Activated CD4-positive, alpha-beta T cell treated with anti-CD3 and anti-CD28 coated beads for 36 hours (primary cell): ENCODE results near the gene SLC9A9. TPM values are rescaled to one million over a fixed set of nuclear protein-coding genes. Genes with fewer than 3 reads are reported as not detected.
A peak's percentile ranks its signal among the peaks of the same experiment; 100 is the strongest.

Experiments
- ATAC-seq: fragments of 200-7000 bp; cut with Tn5 transposase; one replicate; pipeline ENCODE4 v1.10.0; 2021; ENCODE audit warnings: mild to moderate bottlenecking, moderate library complexity
- CTCF ChIA-PET: fragments of 350-600 bp; sonication (Branson Sonifier 250); formaldehyde crosslinking; loops from one replicate; lab custom pipeline; 2021; ENCODE audit warnings: antibody characterized with exemption; lab: Charles Lee
- POLR2A ChIA-PET: fragments of 350-600 bp; sonication (Branson Sonifier 250); formaldehyde crosslinking; loops from one replicate; lab custom pipeline; 2021; ENCODE audit warnings: antibody characterized with exemption, inconsistent platforms; lab: Charles Lee
- DNase-seq: peaks from one replicate; pipeline ENCODE4 v3.0.0-alpha.2; 2020
- H3K27ac Mint-ChIP-seq: one replicate; pipeline ENCODE4 v1.8.0; 2021; ENCODE audit warnings: mixed read lengths
- H3K27me3 Mint-ChIP-seq: one replicate; pipeline ENCODE4 v1.8.0; 2021; ENCODE audit warnings: mixed read lengths
- H3K36me3 Mint-ChIP-seq: one replicate; pipeline ENCODE4 v1.8.0; 2021; ENCODE audit warnings: low read depth, mixed read lengths
- H3K4me1 Mint-ChIP-seq: one replicate; pipeline ENCODE4 v1.8.0; 2021; ENCODE audit warnings: mixed read lengths
- H3K4me3 Mint-ChIP-seq: one replicate; pipeline ENCODE4 v1.8.0; 2021; ENCODE audit warnings: mild to moderate bottlenecking, moderate library complexity, mixed read lengths
- H3K9me3 Mint-ChIP-seq: one replicate; pipeline ENCODE4 v1.8.0; 2021; ENCODE audit warnings: low read depth, mixed read lengths
- intact Hi-C, 2 experiments: fragments of 100-400 bp; cut with DNase I in 1 of 2; cut with micrococcal nuclease in 1 of 2; formaldehyde crosslinking; loops; one replicate each; pipeline versions ENCODE4 v1.14.2 to v1.15.1; 2022 to 2024; cut with DNase I, micrococcal nuclease
- total RNA-seq, 2 experiments: library from RNA; stranded (reverse); gene quantifications; one replicate each; pipeline ENCODE4 v1.2.3, GENCODE V29; 2021

The SLC9A9 gene
- total RNA-seq, 2 experiments from 2014 or later, result 1.4 to 1.6 TPM

DNA sequence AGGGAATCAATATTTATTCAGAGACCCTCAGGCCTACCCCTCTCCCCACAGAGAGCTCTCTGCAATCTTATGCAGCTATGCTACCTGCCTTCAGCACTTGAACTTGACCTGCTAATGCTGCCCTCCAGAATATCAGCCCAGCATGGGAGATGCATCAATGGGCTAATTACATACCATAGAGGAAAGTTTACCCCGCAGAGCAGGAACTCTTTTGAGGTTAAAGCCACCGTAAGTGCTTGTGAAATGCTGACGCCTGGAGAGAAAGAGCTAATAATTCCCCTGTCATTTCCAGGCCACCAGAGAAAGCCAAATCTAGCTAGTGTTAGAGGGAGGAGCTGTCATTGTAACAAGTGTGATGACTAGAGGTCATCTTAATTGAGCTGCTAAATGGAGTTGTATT lies 601.2 kb downstream of the SLC9A9 start:
- no peaks in the 10 kb centered on the region for H3K4me1 Mint-ChIP-seq
- intact Hi-C loops, result no loop called here
- H3K9me3 Mint-ChIP-seq, result peaks cover 6% of the 10 kb centered on the region
- ChIA-PET POLR2A (no interaction called here), CTCF (no interaction called here)
- no peak for DNase-seq
- no peak for ATAC-seq
- H3K36me3 Mint-ChIP-seq, result no peaks in the 10 kb centered on the region
- no peak overlapping the region for H3K27ac Mint-ChIP-seq
- no peaks in the 10 kb centered on the region for H3K27me3 Mint-ChIP-seq
- H3K4me3 Mint-ChIP-seq, result no peak overlapping the region

DNA sequence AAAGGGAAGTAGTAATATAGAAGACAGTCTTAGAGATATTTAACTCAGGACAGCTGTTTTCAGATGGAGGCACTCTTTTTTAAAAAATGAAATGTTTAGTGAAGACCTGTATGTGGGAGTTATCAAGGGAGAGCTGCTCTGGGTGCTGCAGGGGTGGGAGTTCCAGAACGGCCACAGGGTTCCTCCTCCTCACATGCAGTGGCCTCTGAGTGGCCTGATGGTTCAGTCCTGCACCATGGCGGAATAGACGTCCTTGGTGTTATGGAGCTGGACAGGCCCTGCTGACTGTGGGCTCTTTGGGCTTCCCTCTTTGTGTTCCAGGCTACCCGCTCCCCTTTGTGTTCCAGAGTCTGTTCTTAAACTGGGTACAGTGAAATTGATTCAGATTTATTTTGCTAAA lies 602.6 kb downstream of the SLC9A9 start:
- Mint-ChIP-seq H3K4me3 (no peak overlapping the region), H3K36me3 (no peaks in the 10 kb centered on the region), H3K9me3 (peaks cover 3% of the 10 kb centered on the region), H3K4me1 (peaks cover 1% of the 10 kb centered on the region), H3K27me3 (no peaks in the 10 kb centered on the region), H3K27ac (no peak overlapping the region)
- intact Hi-C loops, result no loop called here
- ChIA-PET CTCF (no interaction called here), POLR2A (no interaction called here)
- ATAC-seq (no peak), DNase-seq (no peak)

GRCh38 chr3:143244516-143245063 lies 603.7 kb downstream of the SLC9A9 start:
- DNase-seq, result no peak
- ChIA-PET POLR2A (no interaction called here), CTCF (no interaction called here)
- no peaks in the 10 kb centered on the region for H3K9me3 Mint-ChIP-seq
- H3K27ac Mint-ChIP-seq, result no peak overlapping the region
- H3K27me3 Mint-ChIP-seq, result no peaks in the 10 kb centered on the region
- no peak for ATAC-seq
- intact Hi-C loops, result no loop called here
- peaks cover 5% of the 10 kb centered on the region for H3K4me1 Mint-ChIP-seq
- H3K4me3 Mint-ChIP-seq, result no peak overlapping the region
- no peaks in the 10 kb centered on the region for H3K36me3 Mint-ChIP-seq

DNA sequence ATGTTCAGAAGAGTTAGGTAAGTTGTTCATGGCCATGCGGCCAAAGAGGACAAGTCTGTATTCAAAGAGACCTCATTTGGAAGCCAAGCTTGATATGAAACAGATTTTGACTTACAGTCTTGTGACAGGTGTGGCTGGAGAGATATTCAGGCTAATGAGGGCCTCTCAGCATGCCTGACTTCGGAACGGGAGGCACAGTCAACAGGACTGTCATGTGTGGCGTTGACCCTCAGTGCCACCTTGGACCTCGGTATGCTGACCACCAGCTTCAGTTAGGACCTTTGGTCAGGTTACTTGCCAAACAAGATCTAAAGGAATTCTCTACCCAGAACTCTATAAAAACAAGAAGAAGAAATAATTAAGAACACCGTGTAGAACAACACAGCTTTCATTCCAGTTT lies 604.6 kb downstream of the SLC9A9 start:
- intact Hi-C loops, result no loop called here
- H3K27me3 Mint-ChIP-seq, result no peaks in the 10 kb centered on the region
- H3K4me1 Mint-ChIP-seq, result peaks cover 5% of the 10 kb centered on the region
- ATAC-seq (no peak), DNase-seq (no peak)
- ChIA-PET CTCF (no interaction called here), POLR2A (interaction anchor here (0.6 kb wide), 1 partner anchor 112 kb away, joined by 5 read pairs; no protein-coding TSS in a partner anchor)
- H3K4me3 Mint-ChIP-seq, result no peak overlapping the region
- H3K36me3 Mint-ChIP-seq, result no peaks in the 10 kb centered on the region
- H3K9me3 Mint-ChIP-seq, result no peaks in the 10 kb centered on the region
- H3K27ac Mint-ChIP-seq, result no peak overlapping the region

DNA sequence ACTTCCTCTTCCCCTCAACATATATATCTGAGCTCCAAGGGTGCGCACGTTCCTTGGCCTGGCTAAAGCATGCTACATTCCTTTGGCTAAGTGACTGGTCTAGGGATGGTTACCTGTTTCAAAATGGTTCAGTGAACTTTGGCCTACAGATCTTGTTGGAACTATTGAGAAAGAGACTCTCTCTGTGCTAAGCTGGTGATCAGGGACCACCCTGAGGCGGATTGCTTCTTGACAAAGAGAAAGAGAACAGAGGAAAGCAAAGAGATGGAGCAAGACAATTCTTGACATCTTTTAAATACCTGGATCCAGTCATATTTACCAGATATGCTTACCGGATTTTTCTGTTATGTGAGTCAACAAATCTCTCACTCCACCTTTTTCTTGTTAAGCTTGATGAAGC lies 605.6 kb downstream of the SLC9A9 start:
- H3K27ac Mint-ChIP-seq, result no peak overlapping the region
- H3K9me3 Mint-ChIP-seq, result no peaks in the 10 kb centered on the region
- ChIA-PET POLR2A (no interaction called here), CTCF (no interaction called here)
- no peak for ATAC-seq
- H3K36me3 Mint-ChIP-seq, result no peaks in the 10 kb centered on the region
- H3K4me1 Mint-ChIP-seq, result peaks cover 5% of the 10 kb centered on the region
- no peak overlapping the region for H3K4me3 Mint-ChIP-seq
- intact Hi-C loops, result no loop called here
- H3K27me3 Mint-ChIP-seq, result no peaks in the 10 kb centered on the region
- DNase-seq, result no peak

DNA sequence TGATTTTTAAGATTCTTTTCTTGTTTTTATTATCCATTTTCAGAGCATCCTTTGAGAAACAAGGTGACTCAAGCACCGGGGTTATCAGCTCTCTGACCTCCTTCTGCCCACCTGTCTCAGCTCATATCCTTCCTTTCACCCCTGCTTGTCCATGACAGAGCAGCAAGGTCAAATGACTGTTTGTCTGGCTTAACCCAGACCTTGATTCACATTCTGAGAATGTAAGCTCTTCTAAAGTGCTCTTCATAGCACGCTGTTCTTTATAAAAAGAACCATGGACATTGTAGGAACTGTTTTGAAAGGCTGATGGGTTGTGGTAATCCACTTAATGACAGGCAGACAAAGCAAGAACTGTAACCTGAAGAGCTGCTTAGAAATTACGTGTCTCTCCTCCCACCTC lies 606.2 kb downstream of the SLC9A9 start:
- no peak for ATAC-seq
- ChIA-PET CTCF (no interaction called here), POLR2A (no interaction called here)

DNA sequence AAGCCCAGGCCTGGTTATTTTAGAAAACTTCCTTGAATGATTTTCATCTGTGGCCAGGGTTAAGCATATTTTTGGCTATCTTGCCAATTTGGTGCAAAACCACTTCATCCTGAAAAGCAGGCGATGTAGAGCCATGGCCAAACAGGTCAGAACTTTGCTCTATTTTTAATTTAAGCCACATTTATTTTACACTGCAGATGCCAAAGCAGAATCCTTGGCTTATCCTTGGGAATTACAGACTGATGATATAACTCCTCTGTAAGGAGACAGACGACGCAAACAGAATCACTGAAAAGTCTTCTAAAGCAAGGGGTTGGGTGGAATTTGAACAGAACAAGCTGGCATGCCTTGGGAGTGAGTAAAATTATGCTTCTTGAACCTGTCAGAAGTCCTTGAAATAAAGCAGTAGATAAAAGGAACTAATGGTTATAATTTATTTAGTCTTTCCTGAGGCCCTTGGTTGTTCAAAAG lies 606.8 kb downstream of the SLC9A9 start:
- Mint-ChIP-seq H3K9me3 (peaks cover 3% of the 10 kb centered on the region), H3K27ac (no peak overlapping the region), H3K36me3 (no peaks in the 10 kb centered on the region), H3K4me1 (peaks cover 8% of the 10 kb centered on the region), H3K27me3 (no peaks in the 10 kb centered on the region), H3K4me3 (no peak overlapping the region)
- ChIA-PET CTCF (no interaction called here), POLR2A (no interaction called here)
- ATAC-seq (no peak), DNase-seq (no peak)
- intact Hi-C loops, result no loop called here

More for the DNA sequence above, 606.2 kb downstream of the SLC9A9 start:
- Mint-ChIP-seq H3K36me3 (no peaks in the 10 kb centered on the region), H3K27ac (no peak overlapping the region), H3K4me3 (no peak overlapping the region), H3K9me3 (no peaks in the 10 kb centered on the region), H3K27me3 (no peaks in the 10 kb centered on the region), H3K4me1 (peaks cover 5% of the 10 kb centered on the region)
- intact Hi-C loops, result no loop called here
- no peak for DNase-seq

DNA sequence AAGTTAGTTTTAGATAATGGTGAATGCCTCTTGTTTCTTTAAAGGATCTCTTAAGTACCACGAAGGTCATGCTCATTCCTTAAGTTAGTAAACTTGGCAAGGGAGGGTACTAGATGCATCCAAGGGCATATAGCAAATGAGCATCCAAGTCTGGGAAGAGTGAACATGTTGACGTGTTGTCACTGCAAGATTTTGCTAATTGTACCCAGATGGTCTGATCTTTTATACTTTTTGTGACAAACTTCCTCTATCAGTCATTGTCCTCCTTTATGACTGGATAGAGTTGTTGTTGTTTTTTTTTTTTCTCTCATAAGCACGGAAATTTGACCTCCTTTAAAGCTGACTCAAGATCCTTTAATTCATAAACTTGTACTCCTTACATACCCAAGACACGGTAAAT lies 607.4 kb downstream of the SLC9A9 start:
- Mint-ChIP-seq H3K4me3 (no peak overlapping the region), H3K9me3 (peaks cover 3% of the 10 kb centered on the region), H3K27me3 (no peaks in the 10 kb centered on the region), H3K27ac (no peak overlapping the region), H3K36me3 (no peaks in the 10 kb centered on the region), H3K4me1 (peaks cover 8% of the 10 kb centered on the region)
- ATAC-seq (no peak), DNase-seq (no peak)
- CTCF ChIA-PET, result no interaction called here
- intact Hi-C loops, result no loop called here
- POLR2A ChIA-PET, result no interaction called here

- intact Hi-C loops, result no loop called here
Observed at GRCh38 chr3:143239031-143239430, 609.2 kb downstream of the SLC9A9 start.

DNA sequence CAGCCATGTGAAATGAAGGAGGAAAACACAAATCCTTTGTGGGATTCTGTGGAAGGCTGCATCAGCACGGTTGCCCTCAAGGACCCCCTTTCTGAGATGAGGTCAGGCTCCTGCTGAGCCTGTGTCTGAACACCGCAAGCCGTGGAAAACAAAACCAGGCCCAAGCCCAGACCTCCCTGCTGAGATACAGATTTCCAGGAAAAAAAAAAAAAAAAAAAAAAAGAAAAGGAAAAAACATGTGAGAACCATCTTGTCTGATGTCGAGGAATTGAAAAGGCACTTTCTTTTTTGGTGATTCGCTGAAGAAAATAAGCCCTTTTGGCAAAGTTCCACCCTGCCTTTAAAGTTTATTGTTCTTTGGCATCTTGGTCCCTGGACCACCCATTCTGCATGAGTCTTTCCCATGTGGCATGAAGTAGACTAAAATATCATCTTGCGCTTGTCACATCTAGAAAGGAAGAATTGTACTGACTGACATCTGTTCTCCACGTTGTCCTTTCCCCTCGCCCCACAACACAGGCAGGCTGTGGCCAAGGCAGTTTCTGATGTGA lies 611.1 kb downstream of the SLC9A9 start:
- ChIA-PET POLR2A (no interaction called here), CTCF (no interaction called here)
- H3K4me1 Mint-ChIP-seq, result peaks cover 8% of the 10 kb centered on the region
- DNase-seq (no peak), ATAC-seq (no peak)
- H3K4me3 Mint-ChIP-seq, result no peak overlapping the region
- H3K27ac Mint-ChIP-seq, result no peak overlapping the region
- no peaks in the 10 kb centered on the region for H3K27me3 Mint-ChIP-seq
- intact Hi-C loops, result no loop called here
- peaks cover 3% of the 10 kb centered on the region for H3K9me3 Mint-ChIP-seq
- no peaks in the 10 kb centered on the region for H3K36me3 Mint-ChIP-seq

More at GRCh38 chr3:143239031-143239430, 609.2 kb downstream of the SLC9A9 start:
- ATAC-seq (no peak), DNase-seq (no peak)
- peaks cover 8% of the 10 kb centered on the region for H3K4me1 Mint-ChIP-seq
- no peaks in the 10 kb centered on the region for H3K36me3 Mint-ChIP-seq
- no peak overlapping the region for H3K27ac Mint-ChIP-seq
- ChIA-PET POLR2A (no interaction called here), CTCF (interaction anchor here (0.5 kb wide), 1 partner anchor 577 kb away, joined by 3 read pairs; no protein-coding TSS in a partner anchor)
- no peak overlapping the region for H3K4me3 Mint-ChIP-seq
- H3K9me3 Mint-ChIP-seq, result peaks cover 3% of the 10 kb centered on the region
- no peaks in the 10 kb centered on the region for H3K27me3 Mint-ChIP-seq

DNA sequence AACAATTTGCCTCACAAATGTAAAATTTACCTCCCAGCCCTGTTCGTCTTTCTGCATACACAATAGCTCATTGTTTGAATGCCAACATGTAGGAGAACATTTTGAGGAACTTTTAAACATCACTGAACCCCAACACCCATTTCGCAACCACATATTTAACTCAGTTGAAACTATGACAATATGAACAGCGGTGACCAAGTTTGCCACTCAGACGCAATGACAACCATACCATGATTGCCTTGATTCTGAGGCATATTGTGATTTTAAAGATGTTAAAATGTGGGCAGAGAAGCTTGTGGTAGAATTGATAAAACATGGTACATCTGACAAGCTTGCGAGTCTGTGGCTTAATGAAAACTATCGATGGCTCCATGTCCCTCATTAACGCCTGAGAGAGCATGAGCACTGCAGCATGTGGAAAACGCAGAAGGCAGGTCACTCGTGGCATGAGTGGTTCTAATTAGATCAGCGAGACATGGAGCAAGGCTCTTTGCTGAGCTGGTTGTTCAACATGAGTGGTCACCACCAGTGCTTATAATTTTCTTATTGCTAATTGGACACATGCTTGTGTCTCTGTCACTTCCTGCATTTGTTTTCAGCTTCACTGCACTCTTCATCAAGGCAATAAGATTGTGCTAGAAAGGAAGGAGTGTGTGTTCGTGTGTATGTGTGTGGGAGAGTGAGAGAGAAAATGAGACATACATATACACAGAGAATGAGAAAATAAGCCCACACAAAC lies 611.9 kb downstream of the SLC9A9 start:
- peaks cover 3% of the 10 kb centered on the region for H3K9me3 Mint-ChIP-seq
- peak; percentile 30 for ATAC-seq

More for the DNA sequence above, 611.9 kb downstream of the SLC9A9 start:
- Mint-ChIP-seq H3K4me3 (no peak overlapping the region), H3K27me3 (no peaks in the 10 kb centered on the region), H3K27ac (no peak overlapping the region), H3K36me3 (no peaks in the 10 kb centered on the region), H3K4me1 (peaks cover 8% of the 10 kb centered on the region)
- ChIA-PET POLR2A (no interaction called here), CTCF (interaction anchor here (0.5 to 1.1 kb wide), 2 partner anchors 37 to 197 kb away, joined by 3 read pairs; no protein-coding TSS in a partner anchor)
- no peak for DNase-seq
- intact Hi-C loops, result no loop called here
